ENCODE results near the gene ALDH1A1.

Gene ALDH1A1

DNA sequence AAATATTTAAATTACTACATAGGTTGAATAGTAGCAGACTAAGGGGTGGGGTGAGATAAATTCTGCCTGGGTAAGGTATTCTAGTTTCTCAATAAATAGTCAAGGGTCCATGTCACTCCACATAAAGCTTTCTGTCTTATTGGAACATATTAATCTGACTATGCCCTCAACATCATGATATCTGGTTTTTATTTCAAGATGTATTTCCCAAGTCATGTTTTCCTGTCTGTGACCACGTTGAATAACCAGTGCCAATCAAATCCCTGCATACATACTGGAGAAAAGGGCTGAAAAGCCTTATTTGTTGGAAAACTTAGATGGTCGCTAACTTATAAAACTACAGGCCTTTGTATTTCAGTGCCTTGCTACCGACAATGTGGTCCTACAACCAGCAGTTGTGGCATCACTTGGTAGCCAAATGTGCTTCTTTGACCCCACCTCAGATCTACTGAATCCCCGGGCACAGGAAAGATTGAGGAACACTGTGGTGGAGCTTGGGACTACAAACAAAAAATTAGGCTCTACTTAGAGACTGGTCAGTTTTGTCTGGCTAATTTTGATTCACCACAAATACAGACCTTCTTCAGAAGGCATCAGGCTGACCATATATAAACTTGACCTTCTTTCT is 39.4 kb downstream of the ALDH1A1 start:
- no peak for DNase-seq

DNA sequence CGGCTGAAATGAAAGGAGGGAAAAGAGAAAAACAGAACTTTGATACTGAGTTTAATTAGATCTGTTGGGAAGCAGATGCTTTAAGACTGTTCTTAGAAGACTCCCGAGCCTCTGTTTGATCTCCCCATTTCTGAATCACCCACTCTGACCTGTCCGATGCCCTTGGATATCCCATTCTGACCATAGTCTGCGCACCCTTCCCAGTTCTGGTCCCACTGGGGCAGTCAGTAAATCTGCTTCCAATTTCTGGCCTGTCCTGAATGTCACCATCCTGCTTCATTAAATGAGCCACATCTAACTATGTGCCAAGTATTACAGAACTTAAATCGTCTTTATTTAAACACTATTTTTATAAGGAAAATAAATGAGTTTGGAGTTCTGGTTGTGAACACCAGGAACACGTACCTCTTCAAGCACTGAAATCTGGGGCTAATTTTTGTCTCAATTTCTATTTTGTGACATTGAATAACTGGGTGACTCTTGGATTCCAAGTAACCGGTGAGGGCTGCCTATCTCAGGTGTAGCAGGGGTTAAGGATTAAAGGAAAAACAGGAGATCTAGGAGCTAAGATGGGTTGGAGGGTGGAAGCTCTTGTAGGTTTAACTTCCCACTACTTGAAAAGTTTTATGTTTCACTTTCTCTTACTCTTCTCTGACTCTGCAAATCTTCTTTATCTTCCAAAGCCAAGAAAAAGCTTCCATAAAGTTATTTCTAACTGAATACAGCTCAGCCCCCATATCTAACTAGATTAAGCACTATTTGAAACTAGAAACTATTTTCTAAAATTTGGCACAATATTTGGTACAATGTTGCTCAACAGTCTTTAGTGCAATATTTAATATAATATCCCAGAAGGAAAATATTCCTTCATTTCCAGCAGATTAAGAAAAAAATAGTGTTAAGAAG is 40.1 kb downstream of the ALDH1A1 start:
- no peak for DNase-seq

DNA sequence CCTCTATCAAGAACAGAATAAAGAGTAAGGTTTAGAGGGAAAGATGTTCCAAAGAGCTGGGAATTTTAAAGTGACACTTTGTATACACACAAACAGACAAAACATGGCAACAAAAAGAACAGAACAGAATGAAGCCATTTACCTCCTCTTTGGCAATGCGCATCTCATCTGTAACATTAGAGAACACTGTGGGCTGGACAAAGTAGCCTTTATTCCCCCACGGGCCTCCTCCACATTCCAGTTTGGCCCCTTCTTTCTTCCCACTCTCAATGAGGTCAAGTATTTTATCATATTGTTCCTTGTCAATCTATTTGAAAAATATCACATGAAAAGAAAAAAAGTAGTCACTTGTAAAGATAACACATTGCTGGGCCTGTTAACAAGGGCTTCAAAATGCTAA is 41.0 kb downstream of the ALDH1A1 start:
- no peak for DNase-seq

DNA sequence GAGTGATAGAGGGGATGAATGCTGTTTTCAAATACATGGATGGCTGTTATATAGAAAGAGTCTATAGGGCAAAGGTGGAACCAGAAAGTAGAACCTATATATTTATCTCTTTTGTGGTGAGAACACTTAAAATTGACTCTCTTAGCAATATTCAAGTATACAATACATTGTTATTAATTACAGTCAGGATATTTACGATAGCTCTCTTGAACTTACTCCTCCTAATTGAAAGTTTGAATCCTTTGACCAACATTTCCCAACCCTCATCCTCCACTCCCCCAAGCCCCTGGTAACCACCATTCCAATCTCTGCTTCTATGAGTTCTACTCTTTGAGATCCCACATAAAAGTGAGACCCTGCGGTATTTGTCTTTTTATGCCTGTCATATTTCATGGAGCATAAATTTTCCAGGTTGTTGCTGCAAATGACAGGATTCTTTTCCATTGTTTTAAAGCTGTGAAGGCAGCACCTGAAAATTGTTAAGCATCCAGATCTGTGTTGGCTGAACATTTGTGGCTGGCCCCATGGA is 41.5 kb downstream of the ALDH1A1 start:
- no peak for DNase-seq

DNA sequence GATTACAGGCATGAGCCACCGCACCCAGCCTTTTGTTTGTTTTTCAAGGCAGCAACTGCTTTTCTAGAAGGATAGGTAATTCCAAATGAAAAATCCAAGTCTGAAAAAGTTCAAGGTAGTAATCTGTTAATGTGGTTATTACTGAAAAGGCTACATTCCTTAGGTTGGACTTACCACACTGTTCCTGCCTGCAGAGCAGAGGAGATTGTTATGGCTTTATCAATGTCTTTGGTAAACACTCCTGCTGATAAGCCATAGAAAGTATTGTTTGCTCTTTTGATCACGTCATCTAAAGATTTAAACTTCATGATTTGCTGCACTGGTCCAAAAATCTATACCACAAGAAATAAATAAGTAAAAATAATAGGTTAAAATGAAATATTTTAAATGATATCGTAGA is 43.4 kb downstream of the ALDH1A1 start:
- no peak for DNase-seq

DNA sequence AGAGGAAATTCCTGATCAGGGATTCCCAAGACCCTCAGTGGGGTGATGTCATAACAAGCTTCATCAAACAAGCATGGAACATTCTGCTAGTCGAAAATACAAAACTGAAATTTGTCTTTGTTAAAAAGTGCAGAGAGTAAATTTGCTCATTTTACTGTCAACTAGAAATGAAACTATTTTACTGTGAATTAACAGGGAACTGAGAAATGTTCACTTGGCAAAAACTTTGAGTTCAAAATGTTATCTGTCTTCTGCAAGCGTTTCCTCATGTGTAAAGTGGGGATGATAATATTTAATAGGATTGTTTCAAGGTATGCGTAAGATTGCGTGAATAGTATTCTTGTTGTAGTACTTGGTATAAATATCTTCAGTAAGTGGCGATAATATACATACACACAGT is 45.4 kb downstream of the ALDH1A1 start:
- no peak for DNase-seq

DNA sequence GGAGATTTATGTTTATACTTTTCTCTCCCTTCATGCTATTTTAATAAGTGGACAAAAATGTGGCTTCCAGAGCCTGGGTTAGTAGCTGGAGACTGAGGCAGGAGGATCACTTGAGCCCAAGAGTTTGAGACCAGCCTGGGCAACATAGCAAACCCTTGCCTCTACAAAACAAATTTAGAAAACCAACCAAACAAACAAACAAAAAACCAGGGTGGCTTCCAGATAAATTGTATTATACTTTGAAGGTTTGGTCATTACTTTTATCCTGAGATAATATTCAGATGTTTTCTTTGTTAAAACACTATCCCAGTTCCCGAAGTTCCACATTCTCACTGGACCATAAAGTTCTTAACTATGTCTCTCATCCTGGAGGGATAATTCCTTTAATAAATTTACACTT is 46.0 kb downstream of the ALDH1A1 start:
- no peak for DNase-seq

DNA sequence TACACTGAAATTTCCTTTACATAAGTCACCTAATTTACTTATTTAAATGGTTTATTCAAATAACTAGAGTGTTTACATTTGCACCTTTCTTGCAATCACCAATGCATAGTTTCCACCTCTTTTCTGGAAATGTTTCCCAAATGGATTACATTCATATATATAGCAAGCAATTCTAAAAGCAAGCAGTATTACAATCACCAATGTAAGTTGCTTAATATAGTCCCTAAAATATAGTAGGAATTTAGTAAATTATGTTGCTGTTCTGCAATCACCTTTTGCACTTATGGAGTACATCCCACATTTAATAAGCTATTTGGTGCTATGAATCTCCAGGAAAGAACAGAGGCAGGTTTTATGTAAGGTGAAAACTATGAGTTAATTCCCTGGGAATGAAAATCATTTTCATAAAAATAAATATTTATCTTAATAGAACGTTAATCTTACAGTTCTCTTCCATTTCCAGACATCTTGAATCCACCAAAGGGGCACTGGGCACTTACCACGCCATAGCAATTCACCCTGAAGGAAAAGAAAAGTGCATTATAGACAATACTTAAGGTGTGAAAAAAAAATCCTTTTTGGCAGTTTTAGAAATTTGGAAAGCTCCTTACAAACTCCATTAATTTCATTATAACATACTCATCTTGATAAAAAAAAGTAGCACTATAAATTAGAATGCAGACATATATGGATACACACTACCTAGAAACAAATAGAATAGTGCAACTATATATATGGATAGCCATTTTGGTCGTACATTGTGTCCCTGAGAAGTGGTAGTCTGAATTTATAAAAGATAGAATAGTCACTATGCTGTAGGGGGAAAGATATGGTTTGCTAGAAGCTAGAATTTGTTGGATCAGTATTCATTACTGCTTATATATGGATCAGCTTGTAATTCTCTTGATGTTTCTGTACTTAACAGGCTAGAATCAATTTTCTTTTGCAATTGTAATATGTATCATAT is 47.1 kb downstream of the ALDH1A1 start:
- no peak for DNase-seq

DNA sequence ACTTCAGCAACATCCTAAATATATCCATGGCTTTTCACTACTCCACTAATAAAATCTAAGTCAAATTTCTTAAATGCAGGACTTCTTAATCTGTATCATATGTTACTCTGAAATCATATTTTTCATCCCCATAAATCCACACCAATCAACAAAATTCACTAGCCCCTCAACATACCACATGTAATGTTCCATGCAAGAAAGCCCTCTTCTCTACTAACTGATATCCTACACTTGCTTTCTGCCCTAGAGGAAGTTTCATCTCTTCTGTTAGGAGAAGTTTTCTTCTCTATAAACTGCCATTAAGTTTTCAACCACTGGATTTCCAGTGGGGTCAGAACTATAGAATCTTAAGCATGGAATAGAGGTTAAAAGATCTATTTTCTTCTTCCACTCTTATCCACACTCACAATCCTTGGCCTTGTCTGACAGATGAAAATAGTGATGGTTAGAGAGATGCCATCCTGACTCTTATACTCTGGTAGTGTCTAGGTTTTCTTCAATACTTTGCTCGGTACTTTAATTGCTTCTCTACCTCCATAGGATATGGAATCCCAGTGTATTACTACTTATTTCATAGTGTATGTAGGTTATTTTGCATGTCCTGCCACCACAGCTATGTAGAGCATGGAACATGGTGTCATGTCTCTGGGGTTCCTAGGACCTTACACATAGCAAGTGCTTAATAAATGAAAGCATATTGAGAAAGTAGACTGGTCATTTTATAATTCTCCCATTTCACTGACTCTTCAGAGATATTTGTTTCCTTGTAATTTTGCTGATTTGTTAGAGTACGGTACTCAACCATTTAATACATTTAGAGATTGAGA is 48.4 kb downstream of the ALDH1A1 start:
- no peak for DNase-seq

DNA sequence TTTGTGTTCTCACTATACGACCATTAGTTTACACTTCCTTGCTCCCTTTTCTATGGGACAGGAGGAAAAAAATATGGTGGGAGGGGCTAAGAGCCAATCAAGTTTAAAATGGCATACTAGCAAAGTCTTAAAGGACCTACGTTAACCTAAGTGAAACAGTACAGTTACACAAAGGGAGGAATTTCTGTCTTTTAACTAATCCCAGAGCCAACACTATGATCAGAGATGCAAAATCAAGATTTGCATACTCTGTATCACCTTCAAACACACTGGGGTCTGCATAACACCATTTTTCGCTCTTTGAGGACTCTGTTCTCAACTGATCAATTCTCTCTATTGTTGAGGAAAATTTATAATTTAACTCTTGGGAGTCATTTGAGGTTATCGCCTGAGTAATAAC is 49.8 kb downstream of the ALDH1A1 start:
- no peak for DNase-seq

DNA sequence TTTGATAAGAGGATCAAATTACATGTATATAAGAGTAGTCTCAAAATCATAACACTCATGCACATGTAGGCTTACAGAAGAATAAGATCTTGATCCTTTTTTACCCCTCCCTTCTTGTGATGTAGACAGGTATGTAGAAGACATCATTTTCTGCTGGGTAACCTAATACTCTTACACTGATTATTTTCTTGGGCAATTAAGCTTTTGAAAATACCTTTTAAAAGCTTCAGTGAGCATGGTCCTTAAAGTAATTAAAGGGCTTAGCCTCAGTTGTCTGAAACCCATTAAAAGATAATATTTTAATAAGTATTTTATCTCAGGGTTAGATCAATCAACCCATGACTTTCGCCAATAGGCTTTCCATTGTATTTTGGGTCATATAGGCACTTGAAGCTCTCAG is 50.6 kb downstream of the ALDH1A1 start:
- DNase-seq: no peak

DNA sequence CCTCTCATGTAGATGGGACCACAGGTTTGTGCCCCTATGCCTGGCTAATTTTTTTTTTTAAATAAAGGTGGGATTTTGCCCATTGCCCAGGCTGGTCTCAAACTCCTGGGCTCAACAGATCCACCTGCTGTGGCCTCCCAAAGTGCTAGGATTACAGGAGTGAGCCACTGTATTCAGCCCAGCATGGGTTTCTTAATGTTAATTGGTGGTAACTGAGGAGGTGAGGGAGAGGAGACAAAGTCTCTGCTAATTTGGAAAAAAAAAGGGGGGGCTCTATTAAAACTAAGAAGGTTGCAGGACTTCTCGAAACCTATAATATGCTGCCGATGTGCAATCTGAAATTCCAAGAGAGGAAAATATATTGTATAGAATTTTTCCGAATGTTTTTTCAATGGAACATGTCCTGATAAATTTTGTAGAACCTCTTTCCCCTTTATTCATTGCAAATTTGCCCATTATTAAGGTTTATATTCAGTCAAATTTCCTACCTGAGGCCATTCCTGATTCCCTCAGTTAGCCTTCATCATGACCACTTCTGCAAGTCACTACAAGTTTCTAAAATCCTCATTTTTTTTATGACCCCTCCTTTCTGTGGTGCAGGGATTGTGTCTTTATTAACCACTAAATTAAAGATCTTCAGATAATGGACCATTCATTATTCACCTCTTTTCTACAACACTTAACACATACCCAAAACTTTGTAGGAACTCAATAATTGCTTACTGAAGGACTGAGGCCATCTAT is 52.9 kb downstream of the ALDH1A1 start:
- DNase-seq: no peak

DNA sequence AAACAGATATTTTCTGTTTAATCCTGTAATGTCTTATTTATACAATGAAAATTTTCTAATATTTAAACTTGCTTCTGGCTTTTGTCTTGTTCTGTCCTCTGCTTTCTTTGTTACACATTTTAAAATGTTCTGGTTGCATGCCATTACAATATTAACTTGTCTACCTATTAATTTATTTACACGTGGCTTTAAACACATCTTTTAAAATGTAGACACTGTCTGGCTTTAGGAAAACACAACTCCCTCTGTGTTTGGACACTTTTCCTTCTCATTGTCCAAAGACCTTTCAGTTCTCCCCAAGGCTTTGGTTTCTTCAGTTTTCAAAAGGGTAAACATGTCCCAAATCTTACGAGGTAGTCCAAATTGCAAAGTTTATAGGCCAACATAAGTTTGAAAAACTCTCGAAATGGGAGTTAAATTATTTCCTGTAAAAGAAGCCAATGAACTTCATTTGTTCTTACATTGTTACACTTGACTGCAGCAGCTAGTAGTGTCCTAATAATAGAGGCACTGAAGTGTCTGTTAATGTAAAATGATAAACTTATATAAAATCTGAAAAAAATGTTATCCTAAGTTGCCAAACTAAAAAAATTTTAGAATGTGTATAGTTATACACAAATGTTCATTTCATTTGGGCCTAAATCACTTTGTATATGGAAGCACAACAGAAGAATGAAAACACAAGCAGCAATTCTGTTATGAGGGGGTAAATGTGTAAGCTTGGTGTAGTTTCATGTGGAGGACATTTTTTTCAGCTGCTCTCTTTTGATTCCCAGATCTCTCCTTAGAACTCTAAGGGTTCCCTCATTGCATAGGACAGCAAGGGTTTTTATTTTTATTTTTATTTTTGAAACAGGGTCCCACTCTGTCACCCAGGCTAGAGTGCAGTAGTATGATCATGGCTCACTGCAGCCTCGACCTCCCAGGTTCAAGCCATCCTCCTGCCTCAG is 53.8 kb downstream of the ALDH1A1 start:
- DNase-seq: no peak

DNA sequence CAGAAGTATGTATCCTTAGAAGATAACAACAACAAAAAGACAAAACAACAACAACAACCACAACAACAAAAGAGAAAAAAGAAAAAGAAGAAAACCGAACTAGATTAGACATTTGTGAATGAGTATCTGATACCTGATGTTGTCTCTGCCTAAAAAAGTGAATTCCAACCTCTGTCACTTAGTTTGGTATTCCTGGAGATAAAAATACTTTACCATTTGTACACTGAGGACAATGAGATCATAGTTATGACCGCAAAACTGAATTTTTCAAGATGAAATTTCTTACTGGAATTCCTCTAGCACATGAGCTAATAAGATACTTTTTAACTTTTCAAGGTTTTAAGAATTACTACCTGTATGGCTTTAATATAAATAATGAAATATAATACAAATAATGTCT is 54.5 kb downstream of the ALDH1A1 start:
- no peak for DNase-seq

DNA sequence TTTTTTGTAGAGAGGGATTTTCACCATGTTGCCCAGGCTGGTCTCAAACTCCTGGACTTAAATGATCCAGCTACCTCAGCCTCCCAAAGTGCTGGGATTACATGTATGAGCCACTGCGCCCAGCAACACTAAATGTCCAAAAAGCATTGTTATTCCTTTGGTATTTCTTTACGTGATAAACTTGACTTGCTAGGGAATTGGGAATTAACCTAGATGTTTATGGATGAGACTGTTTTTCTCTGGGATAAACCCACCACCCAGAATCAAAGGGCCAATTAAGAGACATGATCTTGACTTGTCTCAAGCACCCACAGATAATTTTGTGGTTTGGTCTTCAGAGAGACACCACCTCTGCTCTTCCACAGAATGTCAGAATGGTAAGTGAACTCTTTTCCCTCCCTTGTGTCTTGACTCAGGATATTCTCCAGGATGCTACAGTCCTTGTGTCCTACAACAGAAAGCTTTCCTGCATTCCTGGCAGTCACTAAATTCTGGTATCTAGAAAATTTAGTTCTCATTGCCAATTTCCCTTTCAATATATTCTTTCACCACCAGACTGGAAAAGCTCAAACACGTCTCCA is 55.7 kb downstream of the ALDH1A1 start:
- no peak for DNase-seq

DNA sequence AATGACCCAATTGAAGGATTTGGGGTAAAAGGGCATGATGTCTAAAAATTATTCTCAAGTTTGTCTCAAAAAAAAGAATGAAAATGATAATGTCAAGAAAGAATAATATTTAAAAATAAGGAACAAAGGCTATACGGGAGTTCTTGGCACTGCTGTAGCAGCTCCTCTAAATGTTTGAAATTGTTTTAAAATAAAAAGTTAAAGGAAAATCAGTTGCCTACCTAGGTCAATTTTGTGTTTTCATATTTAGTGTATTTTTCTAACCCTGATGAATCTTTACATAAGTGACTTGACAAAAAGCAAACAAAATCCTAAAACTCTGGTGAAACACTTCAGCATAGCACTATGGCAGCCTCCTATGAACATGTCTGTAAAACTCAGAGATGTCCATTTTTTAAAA is 56.4 kb downstream of the ALDH1A1 start:
- no peak for DNase-seq

DNA sequence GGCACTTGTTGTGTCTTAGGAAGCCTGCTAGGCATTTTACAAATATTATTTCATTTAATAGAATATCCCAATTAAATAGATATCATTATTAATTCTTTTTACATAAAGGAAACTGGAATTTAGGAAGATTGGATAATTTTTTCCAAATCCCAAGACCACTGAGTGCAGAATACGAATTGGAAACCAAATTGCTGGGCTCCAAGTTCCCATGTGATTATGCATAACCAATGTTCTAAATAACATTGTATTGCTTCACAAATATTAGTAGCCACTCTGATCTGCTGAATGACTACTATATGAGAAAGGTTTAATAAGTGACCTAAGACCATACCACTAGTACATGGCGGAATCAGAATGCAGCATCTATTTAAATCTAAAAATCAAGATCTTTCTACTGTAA is 57.7 kb downstream of the ALDH1A1 start:
- DNase-seq: no peak

DNA sequence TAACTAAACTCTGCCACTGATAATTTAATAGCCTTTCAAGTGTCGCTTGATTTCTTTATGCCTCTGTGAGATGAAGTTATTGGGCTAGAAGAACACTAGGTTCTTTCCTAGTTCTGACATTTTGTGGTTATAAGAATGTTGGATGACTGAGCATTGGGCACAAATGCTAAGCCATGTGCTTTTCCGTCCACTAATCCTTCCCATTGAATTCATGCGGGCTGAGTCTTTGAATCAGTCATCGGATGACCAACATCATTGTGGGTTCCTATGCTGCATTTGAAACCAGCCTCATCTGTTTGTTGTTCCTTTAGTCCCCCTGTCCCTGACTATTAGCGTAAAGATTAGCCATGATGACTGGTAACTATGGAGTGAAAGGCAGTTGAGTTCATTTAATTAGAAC is 58.5 kb downstream of the ALDH1A1 start:
- DNase-seq: no peak

DNA sequence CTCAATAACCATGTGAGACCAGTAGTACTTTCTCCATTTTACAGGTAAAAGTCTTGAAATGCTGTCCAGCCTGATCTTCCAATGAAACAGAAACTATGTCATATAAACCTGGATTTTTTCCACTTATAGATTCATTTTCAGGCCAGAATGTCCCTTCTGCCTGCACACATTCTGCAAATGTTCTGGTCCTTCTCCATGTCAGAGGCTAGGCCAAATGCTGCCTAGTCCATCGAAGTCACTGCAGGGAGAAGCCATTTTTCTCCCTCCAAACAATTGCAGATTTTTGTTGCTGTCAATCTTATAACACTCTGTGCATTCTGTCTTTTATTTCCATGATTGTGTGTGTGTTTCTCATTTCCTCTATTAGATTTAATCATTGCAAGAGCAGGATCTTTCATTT is 59.4 kb downstream of the ALDH1A1 start:
- no peak for DNase-seq

DNA sequence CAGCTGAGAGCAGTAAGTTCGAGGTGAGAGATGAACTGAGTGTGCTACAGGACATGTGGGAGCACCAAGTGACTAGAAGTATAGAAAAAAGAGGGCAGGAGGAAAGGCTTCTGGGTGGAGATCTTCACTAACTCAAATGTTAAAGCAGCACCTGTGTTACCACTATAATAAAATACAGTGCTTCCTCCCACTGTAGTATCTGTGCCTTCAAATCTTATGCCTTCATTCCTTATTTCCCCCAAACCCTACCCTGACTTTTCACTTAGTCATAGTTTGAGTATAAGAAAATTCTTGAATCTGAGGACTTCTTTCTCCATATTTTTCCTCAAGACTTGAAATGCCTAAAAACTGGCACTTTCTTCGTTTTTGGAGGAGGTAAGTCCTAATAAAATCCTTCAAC is 61.8 kb downstream of the ALDH1A1 start:
- no peak for DNase-seq

All from activated CD4-positive, alpha-beta T cell treated with anti-CD3 and anti-CD28 coated beads, Interleukin-2, Interleukin-6, amounts not matched to agents 100 ng/mL and 50 ng/mL, durations not matched to agents 16 hours and 8 hours (primary cell).